AG09319 (cell line): ENCODE measurements around the gene CST11.

Experiments used
- DNase-seq: peaks from one replicate; pipeline ENCODE4 v3.0.0-alpha.2; 2010; ENCODE audit warnings: low read depth; ENCODE audit errors: extremely low read depth
- CTCF ChIP-seq: IDR thresholded peaks from 2 replicates; pipeline ENCODE4 v1.5.1; 2011; ENCODE audit warnings: low read depth, mild to moderate bottlenecking, inconsistent platforms, low read length, moderate library complexity

The CST11 gene

GRCh38 chr20:23410916-23411695 is 41.6 kb downstream of the CST11 start:
- no peak for TF ChIP-seq CTCF
- no peak for DNase-seq

- DNase-seq = no peak
- TF ChIP-seq CTCF = no peak
These were observed 42.9 kb downstream of the CST11 start for GRCh38 chr20:23409800-23410199.

- no peak for DNase-seq
- no peak for TF ChIP-seq CTCF
These were observed 43.7 kb downstream of the CST11 start for GRCh38 chr20:23408957-23409356.

- DNase-seq = no peak
- no peak for TF ChIP-seq CTCF
These were observed 44.8 kb downstream of the CST11 start for GRCh38 chr20:23407781-23408464.

- no peak for TF ChIP-seq CTCF
- no peak for DNase-seq
These were observed 45.8 kb downstream of the CST11 start for GRCh38 chr20:23406880-23407279.

DNA sequence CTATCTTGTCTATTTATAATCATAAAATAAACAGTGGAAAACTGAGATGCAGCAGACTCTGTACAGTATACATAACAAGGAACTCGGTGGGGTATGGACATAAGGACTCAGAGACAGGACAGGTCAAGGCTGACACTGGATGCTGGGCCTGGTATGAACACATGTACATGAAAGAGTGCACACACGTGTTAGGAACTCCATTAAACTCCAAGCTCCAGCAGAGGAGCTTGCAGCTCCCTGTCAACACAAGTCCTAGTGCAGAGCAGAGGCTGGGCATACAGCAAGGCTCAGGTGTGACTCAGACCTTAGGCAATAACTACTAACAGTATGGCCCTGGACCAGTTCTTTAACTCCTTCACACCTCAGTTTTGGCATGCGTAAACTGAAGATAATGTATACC is 48.5 kb downstream of the CST11 start:
- no peak for TF ChIP-seq CTCF
- no peak for DNase-seq

DNA sequence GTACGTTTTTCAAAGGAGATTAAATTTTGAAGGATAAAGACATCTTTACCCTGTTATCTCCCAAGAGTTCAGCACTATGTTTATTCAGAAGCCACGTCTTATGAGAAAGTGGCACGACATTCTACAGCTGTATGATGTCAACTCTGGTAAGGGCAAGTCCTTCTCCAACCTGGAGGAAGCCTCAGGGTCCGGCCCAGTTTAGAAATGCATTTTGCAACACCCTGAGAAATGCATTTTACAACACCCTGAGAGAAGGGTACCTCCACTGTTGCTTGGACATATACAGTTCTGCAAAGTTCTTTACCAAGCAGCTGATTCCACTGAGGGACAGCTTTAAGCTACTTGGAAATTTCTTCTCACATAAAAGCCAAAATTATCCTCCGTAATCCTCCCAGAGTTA is 48.9 kb downstream of the CST11 start:
- TF ChIP-seq CTCF = no peak
- no peak for DNase-seq
